Body of pancreas (tissue), 4 donors: ENCODE measurements around the gene FBN2. TPM values are rescaled to one million over a fixed set of nuclear protein-coding genes. Genes with fewer than 3 reads are reported as not detected.

ENCODE experiments used
- ATAC-seq: fragments of 150-250 bp; one replicate; pipeline ENCODE4 v1.9.1; 2016
- DNase-seq, 4 donors: peaks; one replicate each; pipeline ENCODE4 v3.0.0-alpha.2; 2019
- H3K27ac ChIP-seq, 4 donors: fragments of 200-600 bp; sonication (generic); 1 replicate in 3 of 4; 2 replicates in 1 of 4; pipeline versions ENCODE4 v1.5.1 to v1.6.1; 2016 to 2019; ENCODE audit warnings: mild to moderate bottlenecking in 1 of 4, mixed read lengths in 1 of 4, moderate library complexity in 1 of 4
- H3K27me3 ChIP-seq, 2 donors: fragments of 200-600 bp; sonication (generic); one replicate each; pipeline ENCODE4 v1.6.0; 2016; ENCODE audit warnings: mild to moderate bottlenecking in 1 of 2
- H3K36me3 ChIP-seq, 2 donors: fragments of 200-600 bp; sonication (generic); replicated peaks in 1 of 2; 2 replicates each; pipeline ENCODE4 v1.5.1; 2016; ENCODE audit warnings: low read depth in 2 of 2; ENCODE audit not compliant: insufficient read depth in 1 of 2
- H3K4me1 ChIP-seq: fragments of 200-600 bp; sonication (generic); one replicate; pipeline ENCODE4 v1.6.0; 2016
- H3K4me3 ChIP-seq, 2 donors: fragments of 200-600 bp; sonication (generic); 1 replicate in 1 of 2; 2 replicates in 1 of 2; pipeline ENCODE4 v1.5.1; 2016 to 2019
- H3K9me3 ChIP-seq, 3 donors: fragments of 200-600 bp; sonication (generic); 1 replicate in 2 of 3; 2 replicates in 1 of 3; pipeline ENCODE4 v1.5.1; 2016
- CTCF ChIP-seq, 7 experiments: fragments of 450-650 bp in 4 of 7; fragments of 200-600 bp in 3 of 7; sonication (generic) in 3 of 7; IDR thresholded peaks; one replicate each; pipeline ENCODE4 v1.5.1; 2016 to 2019; ENCODE audit warnings: antibody characterized with exemption in 7 of 7
- POLR2A ChIP-seq, 3 donors: fragments of 450-650 bp; IDR thresholded peaks; one replicate each; pipeline ENCODE4 v1.6.1; 2016; ENCODE audit warnings: antibody characterized with exemption in 3 of 3, mild to moderate bottlenecking in 2 of 3
- WGBS, 2 donors: methylation state at CpG; one replicate each; pipeline ENCODE4 v1.1.5; 2017; 5-methylcytosine and 5-hydroxymethylcytosine counted together
- intact Hi-C: fragments of 100-400 bp; cut with DNase I; formaldehyde crosslinking; loops from one replicate; pipeline ENCODE4 v1.15.1; 2023
- total RNA-seq, 2 donors: library from RNA; depleted of rRNA; stranded (reverse); fragments of >200 nt; gene quantifications; one replicate each; pipeline ENCODE4 v1.1.0, GENCODE V29; 2016

The FBN2 gene
- total RNA-seq, 2 donors from 2014 or later, result 0.26 TPM; not detected in 1

DNA sequence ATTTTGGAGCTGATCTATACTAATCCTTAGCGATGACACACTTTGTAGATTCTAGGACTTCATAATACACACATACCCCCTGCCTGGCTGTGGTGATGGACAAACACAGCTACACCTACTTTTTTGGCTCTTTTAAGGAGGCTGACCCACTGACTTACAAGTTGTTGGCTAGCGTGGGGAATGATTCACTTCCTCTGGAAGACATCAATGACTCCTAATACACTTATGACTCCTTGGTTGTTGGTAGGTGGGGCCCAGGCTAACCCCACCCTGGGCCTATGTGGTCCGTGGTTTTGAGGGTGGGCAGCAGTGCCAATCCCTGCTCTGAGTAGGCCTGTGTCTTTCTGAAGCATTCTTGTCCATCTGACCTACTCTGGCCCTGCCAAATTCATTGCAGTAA lies 310.0 kb downstream of the FBN2 start:
- DNase-seq (peak in 1 of 4 donors; percentile 10), ATAC-seq (no peak)
- intact Hi-C loops, result no loop called here
- Histone ChIP-seq H3K9me3 (no peaks in the 10 kb centered on the region), H3K36me3 (no peaks in the 10 kb centered on the region), H3K4me3 (no peak overlapping the region), H3K27ac (no peak overlapping the region), H3K27me3 (no peaks in the 10 kb centered on the region), H3K4me1 (no peaks in the 10 kb centered on the region)
- no peak for TF ChIP-seq POLR2A (IDR thresholded peaks at IDR 0.05)
- no peak for TF ChIP-seq CTCF (IDR thresholded peaks at IDR 0.05)
- 85 to 88% methylated on average over 3 of the region's 3 CpGs for WGBS, 2 donors

DNA sequence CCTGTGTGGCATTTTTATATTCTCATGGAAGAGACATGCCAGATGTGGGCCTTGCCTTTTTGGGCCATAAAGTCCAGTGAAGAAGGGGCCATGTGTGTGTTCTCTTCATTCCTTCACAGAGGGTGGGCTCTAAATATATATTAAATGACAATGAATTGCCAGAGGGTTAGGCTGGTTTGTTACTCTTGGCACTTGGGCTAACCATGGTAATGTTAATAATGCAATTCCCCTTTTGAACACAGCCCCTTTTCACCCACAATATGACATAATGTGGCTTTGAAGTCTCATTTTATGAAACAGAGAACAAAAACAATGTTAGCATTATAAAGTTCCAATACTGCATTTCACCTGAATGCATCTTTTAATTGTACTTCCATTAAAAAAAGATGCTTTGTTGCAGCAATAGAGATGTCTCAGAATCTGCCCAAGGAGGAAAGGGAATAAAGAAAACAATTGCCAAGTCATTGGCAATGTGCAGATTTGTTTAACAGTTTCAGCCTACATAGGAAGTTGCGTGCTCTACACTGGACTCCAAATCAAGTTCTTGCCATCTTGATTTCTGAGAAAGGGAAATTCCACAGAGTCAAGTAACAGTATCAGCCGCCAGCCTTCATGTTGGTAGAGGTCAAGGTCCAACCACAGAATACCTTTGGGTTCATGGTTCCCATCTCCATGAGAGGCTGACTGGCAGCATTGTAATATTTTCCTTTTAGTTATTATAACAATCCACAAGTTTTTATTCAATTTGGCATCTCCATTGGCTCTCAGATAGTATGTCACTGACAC lies 312.6 kb downstream of the FBN2 start:
- H3K27me3 ChIP-seq, result no peaks in the 10 kb centered on the region
- intact Hi-C loops, result no loop called here
- H3K36me3 ChIP-seq, result no peaks in the 10 kb centered on the region
- DNase-seq (no peak), ATAC-seq (no peak)
- TF ChIP-seq CTCF (IDR thresholded peaks at IDR 0.05), result no peak
- TF ChIP-seq POLR2A (IDR thresholded peaks at IDR 0.05), result no peak
- no peaks in the 10 kb centered on the region for H3K9me3 ChIP-seq
- H3K4me3 ChIP-seq, result no peak overlapping the region
- no peak overlapping the region for H3K27ac ChIP-seq
- WGBS, 2 donors, result 85 to 94% methylated on average over 2 of the region's 2 CpGs
- no peaks in the 10 kb centered on the region for H3K4me1 ChIP-seq

- Histone ChIP-seq H3K4me1 (no peaks in the 10 kb centered on the region), H3K4me3 (no peak overlapping the region), H3K27me3 (no peaks in the 10 kb centered on the region), H3K9me3 (no peaks in the 10 kb centered on the region), H3K27ac (no peak overlapping the region), H3K36me3 (no peaks in the 10 kb centered on the region)
- 28 to 32% methylated on average over 1 of the region's 1 CpG for WGBS, 2 donors
- DNase-seq (no peak), ATAC-seq (no peak)
- intact Hi-C loops, result no loop called here
- TF ChIP-seq CTCF (IDR thresholded peaks at IDR 0.05) (no peak), POLR2A (IDR thresholded peaks at IDR 0.05) (no peak)
Measured at GRCh38 chr5:128224336-128224735, 313.7 kb downstream of the FBN2 start.

GRCh38 chr5:128220841-128221240 lies 317.2 kb downstream of the FBN2 start:
- Histone ChIP-seq H3K36me3 (no peaks in the 10 kb centered on the region), H3K27ac (no peak overlapping the region), H3K4me1 (no peaks in the 10 kb centered on the region), H3K27me3 (no peaks in the 10 kb centered on the region), H3K9me3 (no peaks in the 10 kb centered on the region), H3K4me3 (no peak overlapping the region)
- 91% methylated on average over 2 of the region's 2 CpGs for WGBS, 2 donors
- DNase-seq (no peak), ATAC-seq (no peak)
- no peak for TF ChIP-seq POLR2A (IDR thresholded peaks at IDR 0.05)
- no peak for TF ChIP-seq CTCF (IDR thresholded peaks at IDR 0.05)
- intact Hi-C loops, result no loop called here
